ENCODE data around the gene DPM2.

The DPM2 gene

GRCh38 chr9:127937056-127937387 is 632 bp downstream of the DPM2 start:
- DNase-seq (ENCODE audit: low read depth, low spot score), result no peak

DNA sequence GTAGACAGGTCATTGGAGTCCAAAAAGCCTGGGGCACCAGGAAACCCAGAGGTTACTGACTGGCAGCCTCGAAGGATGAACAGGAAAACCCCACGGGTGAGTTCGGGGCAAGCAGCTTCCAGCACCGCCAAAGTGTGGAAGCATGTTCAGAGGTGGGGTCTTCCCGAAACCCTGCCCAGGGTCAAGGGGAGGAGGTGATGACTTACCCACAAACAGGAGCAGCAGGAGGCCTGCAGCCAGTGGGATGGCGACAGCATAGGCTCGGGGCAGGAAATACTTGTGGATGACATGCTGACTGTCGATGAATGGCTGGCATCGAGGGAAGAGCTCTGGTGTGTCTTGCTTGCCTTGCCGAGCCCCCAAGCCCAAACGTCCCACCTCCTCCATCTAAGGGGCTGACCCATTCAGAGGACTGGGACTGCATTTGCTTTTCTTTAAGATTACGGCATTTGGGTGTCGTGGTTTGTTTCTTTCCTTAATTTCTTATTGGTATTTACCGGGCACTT is 1.3 kb downstream of the DPM2 start:
- no peak for DNase-seq (ENCODE audit: low read depth, low spot score)

GRCh38 chr9:127935765-127936221 is 1.9 kb downstream of the DPM2 start:
- DNase-seq (ENCODE audit: low read depth, low spot score), result no peak

GRCh38 chr9:127934986-127935385 is 2.7 kb downstream of the DPM2 start:
- DNase-seq (ENCODE audit: low read depth, low spot score), result no peak

- no peak for DNase-seq (ENCODE audit: low read depth, low spot score)
Measured at GRCh38 chr9:127934248-127934647, 3.4 kb downstream of the DPM2 start.

DNA sequence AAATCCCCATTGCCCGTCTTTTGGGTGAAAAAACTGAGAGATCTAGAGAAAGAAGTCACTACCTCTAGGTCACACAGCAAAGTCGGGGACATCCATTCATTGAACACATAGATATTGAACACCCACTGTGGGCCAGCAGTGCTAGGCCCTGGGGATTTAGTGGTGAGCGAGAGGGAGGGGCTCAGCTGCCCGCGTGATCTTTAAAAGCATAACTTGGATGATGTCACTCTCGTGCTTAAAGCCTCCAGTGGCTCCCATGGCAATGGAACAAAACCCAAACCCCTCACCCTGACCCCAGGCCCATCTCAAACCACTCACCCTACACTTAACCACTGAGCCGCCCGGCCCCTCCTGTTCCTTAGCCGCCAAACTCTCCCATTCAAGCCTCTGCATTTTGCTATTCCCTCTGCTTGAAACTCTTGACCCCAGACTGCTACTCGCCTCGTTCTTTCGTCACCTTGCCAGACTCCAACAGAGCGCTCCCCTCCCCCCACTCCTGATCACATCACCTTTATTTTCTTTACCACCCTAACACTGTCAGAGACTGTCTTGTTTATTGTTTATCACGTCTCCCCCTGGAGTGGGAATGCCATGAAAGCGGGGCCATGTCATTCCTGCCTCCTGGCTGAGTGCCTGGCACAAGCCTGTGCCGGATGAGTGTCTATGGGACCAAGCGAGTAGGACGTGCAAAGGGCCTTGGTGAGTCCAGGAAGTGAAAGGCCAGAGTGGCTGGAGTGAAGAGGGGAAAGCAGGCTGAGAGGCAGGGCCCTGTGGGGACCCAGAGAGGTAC is 6.4 kb downstream of the DPM2 start:
- DNase-seq (ENCODE audit: low read depth, low spot score), result peak; percentile 68

- peak; percentile 55 for DNase-seq (ENCODE audit: low read depth, low spot score)
Measured at GRCh38 chr9:127930231-127931091, 7.2 kb downstream of the DPM2 start, which contains the start of gene PIP5KL1. Gene PIP5KL1 (minus strand): TSS chr9:127930777. CDS start chr9:127930752, 25 bp downstream.

DNA sequence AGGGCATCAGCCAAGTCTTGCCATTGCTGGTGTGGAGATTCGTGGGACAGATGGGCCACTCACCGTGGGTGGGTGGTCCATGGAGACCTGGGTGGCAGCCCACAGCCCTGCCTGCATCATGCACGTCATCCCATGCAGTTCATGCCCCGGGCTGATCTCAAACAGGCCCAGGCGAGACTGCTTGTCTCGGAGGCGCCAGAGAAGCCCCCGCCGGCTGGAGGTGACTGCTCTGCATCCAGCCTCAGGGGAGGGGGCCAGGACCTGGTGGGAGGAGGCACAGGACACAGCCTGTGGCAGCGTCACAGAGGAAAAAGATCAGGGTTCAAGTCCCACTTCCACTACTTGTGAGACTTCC is 8.1 kb downstream of the DPM2 start:
- DNase-seq (ENCODE audit: low read depth, low spot score), result no peak

- no peak for DNase-seq (ENCODE audit: low read depth, low spot score)
Measured at GRCh38 chr9:127928676-127929624, 8.7 kb downstream of the DPM2 start.

- DNase-seq (ENCODE audit: low read depth, low spot score), result no peak
Measured at GRCh38 chr9:127927988-127928675, 9.5 kb downstream of the DPM2 start.

GRCh38 chr9:127927201-127927987 is 10.3 kb downstream of the DPM2 start:
- no peak for DNase-seq (ENCODE audit: low read depth, low spot score)

- no peak for DNase-seq (ENCODE audit: low read depth, low spot score)
Measured at GRCh38 chr9:127926906-127927200, 10.8 kb downstream of the DPM2 start.

DNA sequence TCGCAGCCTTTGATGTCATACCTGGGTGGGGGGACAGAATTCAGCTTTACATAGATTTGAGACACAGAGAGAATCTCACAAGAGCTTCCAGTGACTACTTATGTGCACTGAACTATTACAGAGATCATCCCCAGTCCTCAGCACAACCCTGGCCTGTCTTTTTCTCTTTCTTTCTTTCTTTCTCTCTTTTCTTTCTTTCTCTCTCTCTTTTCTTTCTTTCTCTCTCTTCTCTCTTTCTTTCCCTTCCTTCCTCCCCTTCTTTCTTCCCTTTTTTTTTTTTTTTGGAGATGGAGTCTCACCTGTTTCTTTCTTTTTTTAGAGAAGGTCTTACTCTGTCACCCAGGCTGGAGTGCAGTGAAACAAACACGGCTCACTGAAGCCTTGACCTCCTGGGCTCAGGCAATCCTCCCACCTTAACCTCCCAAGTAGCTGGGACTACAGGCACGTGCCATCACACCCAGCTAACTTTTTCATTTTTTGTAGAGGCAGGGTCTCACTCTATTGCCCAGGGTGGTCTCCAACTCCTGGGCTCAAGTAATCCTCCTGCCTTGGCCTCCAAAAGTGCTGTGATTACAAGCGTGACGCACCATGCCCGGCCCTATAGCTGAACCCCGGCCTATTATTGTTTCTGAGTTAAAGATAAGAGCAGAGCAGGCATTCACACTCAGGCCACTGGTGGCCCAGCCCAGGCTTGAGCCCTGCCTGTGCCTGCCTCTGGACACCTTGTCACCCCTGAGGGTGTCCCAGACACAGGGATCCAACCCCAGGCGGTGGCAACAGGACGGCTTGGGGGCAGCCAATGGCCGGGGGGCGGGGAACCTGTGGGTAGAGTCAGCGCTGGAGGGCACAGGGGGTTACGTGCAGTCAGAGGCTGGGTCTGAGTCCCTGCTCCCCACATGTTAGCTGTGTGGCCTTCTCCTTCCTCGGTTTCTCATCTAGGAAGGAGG is 11.4 kb downstream of the DPM2 start:
- no peak for DNase-seq (ENCODE audit: low read depth, low spot score)

DNA sequence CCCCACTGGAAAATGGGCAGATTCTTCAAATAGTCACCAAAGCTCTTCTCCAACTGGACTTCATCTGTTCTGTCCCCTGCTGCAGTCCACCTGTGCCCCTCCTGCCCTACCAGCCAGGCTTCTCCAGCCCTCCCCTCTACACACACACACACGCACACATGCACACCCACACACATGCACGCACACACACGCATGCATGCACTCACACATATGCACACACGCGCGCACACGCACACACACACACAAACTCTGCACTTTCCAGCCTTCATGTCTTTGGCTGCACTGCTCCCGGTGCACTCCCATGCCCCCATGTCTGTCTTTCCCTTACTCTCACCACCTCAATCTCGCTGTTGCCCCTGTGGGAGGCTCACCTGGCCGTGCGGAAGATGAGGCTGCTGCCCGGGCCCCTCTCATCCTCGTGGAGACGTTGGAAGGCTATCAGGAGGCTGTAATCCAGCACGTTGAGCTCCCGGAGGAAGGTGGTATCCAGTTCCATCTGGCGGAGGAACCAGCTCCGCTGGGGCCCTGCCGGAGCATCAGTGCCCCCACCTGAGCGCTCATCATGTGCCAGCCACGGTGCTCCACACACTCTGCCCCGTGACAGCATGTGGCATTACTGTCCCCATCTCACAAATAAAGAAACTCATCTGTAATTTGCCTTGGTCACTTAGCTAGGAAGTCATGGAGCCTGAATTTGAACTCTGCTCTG is 12.8 kb downstream of the DPM2 start:
- DNase-seq (ENCODE audit: low read depth, low spot score), result no peak

DNA sequence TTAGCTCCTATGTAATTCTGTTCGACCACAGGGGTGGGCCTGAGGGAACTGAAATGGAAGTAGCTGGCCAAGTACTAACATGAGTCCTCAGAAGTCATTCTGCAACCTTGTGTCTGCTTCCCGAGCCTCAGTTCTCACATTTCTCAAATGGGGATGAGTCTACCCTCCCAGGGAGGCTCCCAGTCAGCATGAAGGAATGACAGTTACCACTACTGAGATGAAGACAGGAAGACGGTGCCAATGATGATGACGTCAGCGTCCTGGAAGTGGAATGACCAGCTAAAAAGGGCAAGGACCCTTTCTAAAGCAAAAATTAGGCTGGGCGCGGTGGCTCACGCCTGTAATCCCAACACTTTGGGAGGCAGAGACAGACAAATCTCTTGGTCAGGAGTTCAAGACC is 13.9 kb downstream of the DPM2 start:
- peak; percentile 71 for DNase-seq (ENCODE audit: low read depth, low spot score)

- no peak for DNase-seq (ENCODE audit: low read depth, low spot score)
Measured at GRCh38 chr9:127923046-127923445, 14.6 kb downstream of the DPM2 start.

GRCh38 chr9:127921557-127922120 is 16.0 kb downstream of the DPM2 start:
- DNase-seq (ENCODE audit: low read depth, low spot score), result no peak

GRCh38 chr9:127920794-127921193 is 16.9 kb downstream of the DPM2 start:
- no peak for DNase-seq (ENCODE audit: low read depth, low spot score)
